Stimulated activated naive B cell treated with anti-CD40 and anti-IgM and Interleukin-4, amounts not matched to agents 10 μg/mL and 1 μg/mL and 100 μg/mL, for 72 hours (primary cell): ENCODE measurements around the gene SPDYE4.
"Not testable (repeated sequence)": the region's sequence is repeated elsewhere in the genome, so short reads cannot be mapped to it uniquely, and the experiment has no call there.

Experiments
- ATAC-seq, 2 donors: fragments of 150-1000 bp; cut with Tn5 transposase; replicated peaks; 2 replicates each; pipeline ENCODE4 v1.10.0; 2021; ENCODE audit warnings: moderate library complexity in 1 of 2
- DNase-seq: peaks from one replicate; pipeline ENCODE4 v3.0.0; 2021
- H3K27ac Mint-ChIP-seq: one replicate; pipeline ENCODE4 v1.8.0; 2022; ENCODE audit warnings: mild to moderate bottlenecking, mixed read lengths
- H3K27me3 Mint-ChIP-seq, 2 donors: one replicate each; pipeline ENCODE4 v1.8.0; 2022; ENCODE audit warnings: mixed read lengths in 2 of 2
- H3K36me3 Mint-ChIP-seq, 2 donors: one replicate each; pipeline ENCODE4 v1.8.0; 2022; ENCODE audit warnings: mixed read lengths in 2 of 2, mild to moderate bottlenecking in 1 of 2
- H3K4me1 Mint-ChIP-seq, 2 donors: one replicate each; pipeline ENCODE4 v1.8.0; 2022; ENCODE audit warnings: mixed read lengths in 2 of 2, mild to moderate bottlenecking in 1 of 2
- H3K4me3 Mint-ChIP-seq, 2 donors: one replicate each; pipeline ENCODE4 v1.8.0; 2022; ENCODE audit warnings: mild to moderate bottlenecking in 2 of 2, mixed read lengths in 2 of 2, moderate library complexity in 1 of 2
- H3K9me3 Mint-ChIP-seq, 2 donors: one replicate each; pipeline ENCODE4 v1.8.0; 2022; ENCODE audit warnings: mixed read lengths in 2 of 2, mild to moderate bottlenecking in 1 of 2

Gene SPDYE4, protein sequence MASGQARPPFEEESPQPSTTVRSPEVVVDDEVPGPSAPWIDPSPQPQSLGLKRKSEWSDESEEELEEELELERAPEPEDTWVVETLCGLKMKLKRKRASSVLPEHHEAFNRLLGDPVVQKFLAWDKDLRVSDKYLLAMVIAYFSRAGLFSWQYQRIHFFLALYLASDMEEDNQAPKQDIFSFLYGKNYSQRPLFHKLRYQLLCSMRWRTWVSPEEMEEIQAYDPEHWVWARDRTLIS

GRCh38 chr17:8758137-8758596 is at the start of gene SPDYE4:
Gene SPDYE4 (minus strand): TSS chr17:8758546. CDS start chr17:8758382, 164 bp downstream.
- no peak within 1 kb of the TSS for H3K4me3 Mint-ChIP-seq
- ATAC-seq (no peak), DNase-seq (no peak)
- H3K4me1 Mint-ChIP-seq = no peaks in the 10 kb centered on the region
- H3K9me3 Mint-ChIP-seq = peaks cover 0 to 1% of the 10 kb centered on the region in 2 donors
- no peaks in the 10 kb centered on the region for H3K36me3 Mint-ChIP-seq
- peaks cover 52 to 58% of the 10 kb centered on the region in 2 donors for H3K27me3 Mint-ChIP-seq
- H3K27ac Mint-ChIP-seq = no peak within 1 kb of the TSS

DNA sequence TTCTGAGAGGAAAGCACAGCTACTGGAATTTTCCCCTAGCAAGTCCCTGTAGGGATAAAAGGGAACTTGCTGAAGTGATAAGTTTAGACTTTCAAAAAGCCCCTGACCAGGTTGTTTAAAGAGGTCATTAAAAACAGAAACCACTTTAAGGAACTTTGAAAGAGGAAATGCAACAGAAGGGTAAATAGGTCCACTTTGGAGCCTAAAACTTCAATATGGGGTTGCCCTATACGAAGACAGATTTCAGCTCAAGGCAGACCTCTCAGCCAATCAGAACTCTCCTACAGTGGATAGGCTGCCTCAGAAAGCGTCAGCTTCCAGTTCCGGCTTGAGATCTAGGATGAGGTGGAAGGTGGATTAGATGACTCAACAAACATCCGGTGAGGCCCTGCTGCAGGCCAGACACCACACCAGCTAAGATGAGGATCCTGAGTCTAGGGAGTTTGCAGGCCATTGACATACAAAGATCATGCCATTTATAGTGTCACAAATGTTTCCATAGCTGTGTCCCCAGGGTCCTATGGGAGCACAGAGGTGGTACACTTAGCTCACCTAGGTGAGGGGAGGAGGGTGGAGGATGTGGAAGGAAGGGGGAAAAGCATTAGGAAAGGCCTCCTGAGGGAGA is 48.7 kb upstream of the SPDYE4 start:
- peaks cover 40 to 66% of the 10 kb centered on the region in 2 donors for H3K4me1 Mint-ChIP-seq
- ATAC-seq (peak; percentile 93 to 94), DNase-seq (peak; percentile 87)
- H3K36me3 Mint-ChIP-seq = peaks cover 14 to 30% of the 10 kb centered on the region in 2 donors
- peaks cover 16 to 17% of the 10 kb centered on the region in 2 donors for H3K9me3 Mint-ChIP-seq
- peaks cover 0 to 6% of the 10 kb centered on the region in 2 donors for H3K27me3 Mint-ChIP-seq
- H3K4me3 Mint-ChIP-seq = peak overlapping the region; percentile 70 to 80
- H3K27ac Mint-ChIP-seq = peak overlapping the region; percentile 100

- Mint-ChIP-seq H3K9me3 (peaks cover 11 to 13% of the 10 kb centered on the region in 2 donors), H3K27me3 (no peaks in the 10 kb centered on the region), H3K4me3 (peak overlapping the region; percentile 39 to 49), H3K4me1 (peaks cover 40 to 66% of the 10 kb centered on the region in 2 donors), H3K36me3 (peaks cover 14 to 23% of the 10 kb centered on the region in 2 donors), H3K27ac (peak overlapping the region; percentile 100)
- DNase-seq = peak; percentile 31
- ATAC-seq = peak; percentile 43 to 49
Observed at GRCh38 chr17:8806253-8806925, 48.0 kb upstream of the SPDYE4 start.

DNA sequence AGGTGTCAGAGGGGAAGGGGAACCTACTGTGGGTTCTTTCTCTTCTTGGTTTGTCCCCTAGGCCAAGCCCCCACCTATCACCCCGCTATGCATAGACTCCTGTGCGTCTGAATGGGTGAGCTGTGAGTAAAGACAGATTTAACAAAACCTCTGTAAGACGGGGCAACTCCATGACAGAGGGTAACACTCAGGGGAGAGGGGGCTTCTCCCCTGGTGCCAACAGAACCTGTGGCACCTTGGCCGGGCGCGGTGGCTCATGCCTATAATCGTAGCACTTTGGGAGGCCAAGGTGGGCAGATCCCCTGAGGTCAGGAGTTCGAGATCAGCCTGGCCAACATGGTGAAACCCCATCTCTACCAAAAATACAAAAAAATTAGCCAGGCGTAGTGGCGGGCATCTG is 47.0 kb upstream of the SPDYE4 start:
- ATAC-seq, DNase-seq, H3K27me3 Mint-ChIP-seq: not testable (repeated sequence)
- H3K4me3 Mint-ChIP-seq = peak overlapping the region in 1 of 2 donors; percentile 23
- H3K27ac Mint-ChIP-seq = peak overlapping the region; percentile 100
- peaks cover 40 to 66% of the 10 kb centered on the region in 2 donors for H3K4me1 Mint-ChIP-seq
- H3K36me3 Mint-ChIP-seq = peaks cover 14 to 20% of the 10 kb centered on the region in 2 donors
- peaks cover 10 to 13% of the 10 kb centered on the region in 2 donors for H3K9me3 Mint-ChIP-seq

DNA sequence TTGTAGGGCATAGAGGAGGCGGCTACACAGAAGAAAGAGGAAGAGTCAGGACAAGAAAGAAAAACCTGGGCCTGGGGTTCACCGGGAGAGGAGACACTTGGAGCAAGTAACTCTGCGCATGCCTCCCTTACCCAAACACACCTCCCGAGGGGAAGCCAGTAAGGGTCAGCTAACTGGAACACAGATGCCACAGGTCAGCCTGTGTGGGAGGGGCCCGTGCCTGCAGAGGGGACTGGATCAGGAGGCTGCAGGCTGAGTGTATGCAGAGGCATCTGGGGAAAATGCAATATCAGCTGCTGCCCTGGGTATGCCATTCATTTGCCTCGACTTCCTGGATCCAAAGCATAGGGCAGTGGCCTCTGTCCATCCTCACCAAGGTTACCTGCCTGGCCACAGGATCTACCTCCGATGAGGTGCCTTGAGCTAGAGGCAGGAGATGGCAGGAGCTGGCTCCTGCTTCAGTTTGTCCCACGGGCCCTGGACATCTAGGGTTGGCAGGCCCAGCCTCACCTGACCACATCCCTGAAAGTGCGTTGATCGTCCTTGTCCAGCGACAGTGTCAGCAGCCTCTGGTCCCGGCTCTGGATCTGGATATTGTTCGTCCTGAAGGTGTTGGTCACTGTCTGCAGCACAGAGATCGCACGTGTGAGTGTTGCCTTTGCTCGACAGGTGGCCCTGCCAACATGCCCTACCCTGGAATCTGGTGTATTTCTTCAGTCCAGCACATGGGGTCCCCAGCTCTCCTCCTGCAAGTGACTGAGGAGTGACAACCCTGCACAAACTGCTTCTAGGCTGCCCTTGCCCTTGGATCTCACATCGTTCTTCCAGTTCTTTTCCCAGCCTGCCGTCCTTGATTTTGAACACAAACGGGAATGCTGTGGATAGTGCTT is 45.4 kb upstream of the SPDYE4 start:
- Mint-ChIP-seq H3K9me3 (peaks cover 10 to 12% of the 10 kb centered on the region in 2 donors), H3K36me3 (peaks cover 12 to 13% of the 10 kb centered on the region in 2 donors), H3K27ac (no peak overlapping the region), H3K4me1 (peaks cover 47 to 76% of the 10 kb centered on the region in 2 donors), H3K27me3 (no peaks in the 10 kb centered on the region), H3K4me3 (no peak overlapping the region)
- DNase-seq (no peak), ATAC-seq (no peak)

DNA sequence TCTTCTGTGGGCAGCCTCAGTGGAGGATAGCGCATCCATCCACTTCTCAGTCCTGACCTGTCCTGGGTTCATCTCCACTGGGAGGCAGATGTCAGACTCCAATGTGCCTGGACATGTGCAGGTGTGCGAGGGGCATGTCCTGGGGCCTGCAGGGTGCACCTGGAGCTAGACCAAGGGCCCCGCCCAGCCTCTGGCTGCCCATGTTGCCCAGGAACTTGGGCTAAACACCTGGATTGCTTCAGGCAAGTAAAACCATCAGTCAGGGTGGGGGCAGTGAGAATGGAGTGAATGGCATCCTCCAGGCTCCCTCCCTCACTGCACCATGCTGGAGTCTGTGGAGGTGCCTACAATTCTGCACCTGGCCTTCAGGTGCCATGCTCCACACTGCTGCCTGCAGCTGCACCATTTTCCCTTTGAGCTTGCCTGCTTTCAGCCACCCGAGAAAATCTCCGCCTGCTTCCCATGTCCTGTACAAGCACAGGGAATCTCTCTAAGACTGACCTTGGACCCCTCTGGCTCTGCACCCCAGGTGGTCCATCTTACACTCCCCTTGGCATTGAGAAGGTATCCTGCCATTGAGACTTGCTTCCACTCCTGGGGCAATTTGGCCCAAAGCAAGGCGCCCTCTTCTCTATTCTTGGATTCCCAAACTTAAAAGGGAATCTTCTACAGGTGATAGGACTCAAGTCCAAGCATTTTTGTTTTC is 42.9 kb upstream of the SPDYE4 start:
- H3K27ac Mint-ChIP-seq = no peak overlapping the region
- peaks cover 28 to 51% of the 10 kb centered on the region in 2 donors for H3K4me1 Mint-ChIP-seq
- H3K9me3 Mint-ChIP-seq = no peaks in the 10 kb centered on the region
- H3K4me3 Mint-ChIP-seq = no peak overlapping the region
- ATAC-seq (no peak), DNase-seq (no peak)
- H3K27me3 Mint-ChIP-seq = no peaks in the 10 kb centered on the region
- no peaks in the 10 kb centered on the region for H3K36me3 Mint-ChIP-seq

DNA sequence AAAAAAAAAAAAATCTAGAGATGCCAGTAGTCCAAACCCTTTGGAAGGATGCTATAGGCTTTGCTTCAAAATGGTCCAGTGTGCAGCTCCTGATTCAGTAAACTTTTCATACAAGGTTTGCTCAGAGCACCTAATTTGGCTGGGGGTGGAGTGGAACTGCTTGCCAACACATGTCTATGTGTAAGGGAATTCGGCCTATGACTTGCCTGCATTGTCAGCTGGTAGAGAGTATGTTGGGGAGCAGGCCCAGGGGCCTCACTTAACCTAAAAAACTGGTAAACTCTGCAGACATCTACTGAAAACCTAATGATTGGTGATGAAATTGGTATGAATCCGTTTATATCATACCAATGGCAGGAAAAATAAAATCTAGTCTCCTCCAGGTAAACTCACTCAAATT is 42.3 kb upstream of the SPDYE4 start:
- Mint-ChIP-seq H3K27ac (no peak overlapping the region), H3K4me3 (no peak overlapping the region), H3K4me1 (peaks cover 22 to 45% of the 10 kb centered on the region in 2 donors), H3K9me3 (no peaks in the 10 kb centered on the region), H3K36me3 (no peaks in the 10 kb centered on the region), H3K27me3 (no peaks in the 10 kb centered on the region)
- DNase-seq = no peak
- no peak for ATAC-seq

DNA sequence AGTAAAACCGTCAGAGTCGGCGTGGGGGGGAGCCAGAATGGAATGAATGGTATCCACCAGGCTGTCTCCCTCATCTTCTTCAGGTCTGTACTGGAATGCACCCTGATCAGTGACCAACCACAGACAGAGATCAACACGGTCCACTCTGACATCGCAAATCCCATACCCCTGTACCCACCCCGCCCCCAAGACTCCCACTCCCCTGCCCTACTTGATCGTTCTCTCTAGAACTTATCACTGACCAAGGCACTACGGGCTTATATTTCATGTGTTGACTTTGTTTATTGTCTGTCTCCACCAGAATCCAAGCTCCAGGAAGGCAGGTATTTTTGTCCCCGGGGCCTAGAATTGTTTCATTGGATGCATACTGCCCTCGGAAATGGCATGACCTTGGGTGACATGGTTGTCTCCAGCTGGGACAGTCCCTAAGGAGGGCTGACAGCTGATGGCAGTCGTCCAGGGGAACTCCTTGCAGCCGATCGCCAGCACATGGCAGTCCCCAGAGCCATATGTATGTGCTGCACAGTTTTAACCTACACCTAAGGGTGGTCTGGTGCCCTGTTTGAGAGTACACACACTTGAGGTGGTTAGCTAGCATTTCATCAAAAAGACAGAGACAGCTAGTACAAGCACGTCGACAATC is 41.3 kb upstream of the SPDYE4 start:
- DNase-seq = no peak
- Mint-ChIP-seq H3K4me1 (peaks cover 18 to 35% of the 10 kb centered on the region in 2 donors), H3K27ac (peak overlapping the region; percentile 47), H3K27me3 (no peaks in the 10 kb centered on the region), H3K9me3 (no peaks in the 10 kb centered on the region), H3K36me3 (no peaks in the 10 kb centered on the region), H3K4me3 (no peak overlapping the region)
- peak in 1 of 2 donors; percentile 69 for ATAC-seq

GRCh38 chr17:8798846-8799569 is 40.7 kb upstream of the SPDYE4 start, which contains the start of gene MFSD6L:
Gene MFSD6L (minus strand): TSS chr17:8799365. CDS start chr17:8799120, 245 bp downstream.
- ATAC-seq (peak; percentile 66 to 79), DNase-seq (no peak)
- Mint-ChIP-seq H3K27me3 (no peaks in the 10 kb centered on the region), H3K4me1 (peaks cover 16 to 29% of the 10 kb centered on the region in 2 donors), H3K4me3 (no peak within 1 kb of the TSS), H3K27ac (peak within 1 kb of the TSS; percentile 47), H3K36me3 (no peaks in the 10 kb centered on the region), H3K9me3 (no peaks in the 10 kb centered on the region)

- ATAC-seq = no peak
- no peaks in the 10 kb centered on the region for H3K9me3 Mint-ChIP-seq
- H3K27me3 Mint-ChIP-seq = no peaks in the 10 kb centered on the region
- no peak overlapping the region for H3K4me3 Mint-ChIP-seq
- no peak overlapping the region for H3K27ac Mint-ChIP-seq
- peaks cover 15 to 29% of the 10 kb centered on the region in 2 donors for H3K4me1 Mint-ChIP-seq
- no peak for DNase-seq
- H3K36me3 Mint-ChIP-seq = no peaks in the 10 kb centered on the region
Observed at GRCh38 chr17:8798176-8798845, 40.0 kb upstream of the SPDYE4 start.

GRCh38 chr17:8797621-8798175 is 39.4 kb upstream of the SPDYE4 start:
- Mint-ChIP-seq H3K9me3 (no peaks in the 10 kb centered on the region), H3K4me3 (no peak overlapping the region), H3K36me3 (no peaks in the 10 kb centered on the region), H3K4me1 (peaks cover 13 to 24% of the 10 kb centered on the region in 2 donors), H3K27me3 (no peaks in the 10 kb centered on the region), H3K27ac (no peak overlapping the region)
- no peak for ATAC-seq
- DNase-seq = no peak

GRCh38 chr17:8794636-8795035 is 36.3 kb upstream of the SPDYE4 start:
- ATAC-seq (no peak), DNase-seq (no peak)
- Mint-ChIP-seq H3K4me1 (peaks cover 9 to 12% of the 10 kb centered on the region in 2 donors), H3K27me3 (peaks cover 2 to 6% of the 10 kb centered on the region in 2 donors), H3K36me3 (no peaks in the 10 kb centered on the region), H3K27ac (no peak overlapping the region), H3K4me3 (no peak overlapping the region), H3K9me3 (peaks cover 3 to 4% of the 10 kb centered on the region in 2 donors)
